Gastroesophageal sphincter (tissue), 3 donors: ENCODE results near the gene OBSCN.

Experiments
- EP300 ChIP-seq: sonication (generic); formaldehyde crosslinking; IDR thresholded peaks from one replicate; pipeline ENCODE4 v1.6.1; 2017; ENCODE audit warnings: antibody characterized with exemption, mild to moderate bottlenecking
- POLR2A ChIP-seq, 2 donors: fragments of 450-650 bp; IDR thresholded peaks; one replicate each; pipeline ENCODE4 v1.6.1; 2017; ENCODE audit warnings: antibody characterized with exemption in 2 of 2, mild to moderate bottlenecking in 2 of 2, moderate library complexity in 1 of 2
- TF ChIP-seq, protein P1 (sequence below), 4 experiments: fragments of 200-600 bp in 2 of 4; fragments of 450-650 bp in 2 of 4; sonication (generic) in 1 of 4; IDR thresholded peaks; one replicate each; pipeline ENCODE4 v1.5.1; 2017 to 2019; ENCODE audit warnings: antibody characterized with exemption in 4 of 4, mild to moderate bottlenecking in 2 of 4, moderate library complexity in 2 of 4

DNA sequence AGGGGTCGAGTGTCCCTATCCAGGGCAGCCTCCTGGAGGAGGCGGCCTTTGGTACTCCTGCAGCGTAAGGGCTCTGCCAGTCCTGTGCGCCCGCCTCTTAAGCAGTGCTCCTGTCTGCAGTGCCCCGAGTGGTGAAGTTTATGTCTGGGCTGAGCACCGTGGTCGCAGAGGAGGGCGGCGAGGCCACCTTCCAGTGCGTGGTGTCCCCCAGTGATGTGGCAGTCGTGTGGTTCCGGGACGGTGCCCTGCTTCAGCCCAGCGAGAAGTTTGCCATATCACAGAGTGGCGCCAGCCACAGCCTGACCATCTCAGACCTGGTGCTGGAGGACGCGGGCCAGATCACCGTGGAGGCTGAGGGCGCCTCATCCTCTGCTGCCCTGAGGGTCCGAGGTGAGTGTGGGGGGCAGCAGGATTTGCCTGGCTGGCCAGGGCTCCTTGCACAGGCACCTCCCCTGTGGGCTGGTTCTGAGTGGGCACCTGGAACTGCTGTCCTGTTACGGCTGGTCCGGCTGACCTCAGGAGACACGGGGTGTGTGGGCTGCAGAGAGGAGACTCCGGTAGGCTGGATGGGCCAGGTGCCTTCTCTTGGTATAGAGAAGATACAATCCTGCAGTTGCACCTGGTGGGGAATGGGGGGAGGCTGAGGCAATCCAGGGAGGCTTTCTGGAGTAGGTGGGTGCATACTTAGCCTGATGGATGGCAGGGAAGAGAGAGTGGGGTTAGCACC is 66.8 kb downstream of the OBSCN start:
- TF ChIP-seq, protein P1, sequence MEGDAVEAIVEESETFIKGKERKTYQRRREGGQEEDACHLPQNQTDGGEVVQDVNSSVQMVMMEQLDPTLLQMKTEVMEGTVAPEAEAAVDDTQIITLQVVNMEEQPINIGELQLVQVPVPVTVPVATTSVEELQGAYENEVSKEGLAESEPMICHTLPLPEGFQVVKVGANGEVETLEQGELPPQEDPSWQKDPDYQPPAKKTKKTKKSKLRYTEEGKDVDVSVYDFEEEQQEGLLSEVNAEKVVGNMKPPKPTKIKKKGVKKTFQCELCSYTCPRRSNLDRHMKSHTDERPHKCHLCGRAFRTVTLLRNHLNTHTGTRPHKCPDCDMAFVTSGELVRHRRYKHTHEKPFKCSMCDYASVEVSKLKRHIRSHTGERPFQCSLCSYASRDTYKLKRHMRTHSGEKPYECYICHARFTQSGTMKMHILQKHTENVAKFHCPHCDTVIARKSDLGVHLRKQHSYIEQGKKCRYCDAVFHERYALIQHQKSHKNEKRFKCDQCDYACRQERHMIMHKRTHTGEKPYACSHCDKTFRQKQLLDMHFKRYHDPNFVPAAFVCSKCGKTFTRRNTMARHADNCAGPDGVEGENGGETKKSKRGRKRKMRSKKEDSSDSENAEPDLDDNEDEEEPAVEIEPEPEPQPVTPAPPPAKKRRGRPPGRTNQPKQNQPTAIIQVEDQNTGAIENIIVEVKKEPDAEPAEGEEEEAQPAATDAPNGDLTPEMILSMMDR (IDR thresholded peaks at IDR 0.05), result no peak
- TF ChIP-seq EP300, result no peak
- TF ChIP-seq POLR2A (IDR thresholded peaks at IDR 0.05), result no peak
